Daoy (cell line): ENCODE measurements around the gene FGFBP1. TPM values are rescaled to one million over a fixed set of nuclear protein-coding genes. Genes with fewer than 3 reads are reported as not detected.
A peak's percentile ranks its signal among the peaks of the same experiment; 100 is the strongest.
"Not testable (repeated sequence)": the region's sequence is repeated elsewhere in the genome, so short reads cannot be mapped to it uniquely, and the experiment has no call there.

Experiments used
- DNase-seq: peaks from one replicate; pipeline ENCODE4 v3.0.0-alpha.2; 2015; ENCODE audit warnings: low read depth
- total RNA-seq: library from RNA; depleted of rRNA; stranded (reverse); fragments of >200 nt; shearing (Covaris generic); gene quantifications from 2 replicates; pipeline ENCODE4 v1.2.3, GENCODE V29; 2014

Gene FGFBP1
- total RNA-seq, 1 experiment from 2014 or later: 0.86 TPM

- no peak for DNase-seq
Measured at GRCh38 chr4:15945516-15945915, 7.0 kb upstream of the FGFBP1 start.

- no peak for DNase-seq
Measured at GRCh38 chr4:15944895-15945294, 6.4 kb upstream of the FGFBP1 start.

GRCh38 chr4:15942283-15942682, 3.7 kb upstream of the FGFBP1 start:
- DNase-seq: no peak

- DNase-seq: peak; percentile 33
Measured at GRCh38 chr4:15938182-15938581, 358 bp downstream of the FGFBP1 start.

GRCh38 chr4:15936495-15936894, 2.0 kb downstream of the FGFBP1 start:
- no peak for DNase-seq

GRCh38 chr4:15935504-15936402, 2.8 kb downstream of the FGFBP1 start:
- DNase-seq: no peak

GRCh38 chr4:15934259-15934658, 4.3 kb downstream of the FGFBP1 start:
- DNase-seq: no peak

GRCh38 chr4:15931451-15932210, 6.9 kb downstream of the FGFBP1 start:
- DNase-seq: no peak

GRCh38 chr4:15930314-15930713, 8.2 kb downstream of the FGFBP1 start:
- no peak for DNase-seq

- DNase-seq: no peak
Measured at GRCh38 chr4:15929540-15929939, 9.0 kb downstream of the FGFBP1 start.

- no peak for DNase-seq
Measured at GRCh38 chr4:15928883-15929282, 9.7 kb downstream of the FGFBP1 start.

- no peak for DNase-seq
Measured at GRCh38 chr4:15926486-15926885, 12.1 kb downstream of the FGFBP1 start.

GRCh38 chr4:15925830-15926229, 12.7 kb downstream of the FGFBP1 start:
- DNase-seq: no peak

GRCh38 chr4:15921592-15921932, 17.0 kb downstream of the FGFBP1 start:
- DNase-seq: no peak

- peak; percentile 95 for DNase-seq
Measured at GRCh38 chr4:15920723-15921591, 17.6 kb downstream of the FGFBP1 start.

- DNase-seq: no peak
Measured at GRCh38 chr4:15918484-15919129, 19.9 kb downstream of the FGFBP1 start.

- no peak for DNase-seq
Measured at GRCh38 chr4:15917297-15917696, 21.2 kb downstream of the FGFBP1 start.

- DNase-seq: not testable (repeated sequence)
Measured at GRCh38 chr4:15916358-15916757, 22.2 kb downstream of the FGFBP1 start.

- peak; percentile 26 for DNase-seq
Measured at GRCh38 chr4:15914736-15915135, 23.8 kb downstream of the FGFBP1 start.

- peak; percentile 59 for DNase-seq
Measured at GRCh38 chr4:15914291-15914690, 24.2 kb downstream of the FGFBP1 start.

- DNase-seq: peak; percentile 88
Measured at GRCh38 chr4:15913631-15913970, 24.9 kb downstream of the FGFBP1 start.
